Fibroblast of pulmonary artery (primary cell): ENCODE data around the gene GRAP2.

Source experiments
- DNase-seq: peaks from one replicate; pipeline ENCODE4 v3.0.0-alpha.2; 2010; ENCODE audit warnings: low read depth
- H3K4me3 ChIP-seq: replicated peaks from 2 replicates; pipeline ENCODE4 v1.5.1; 2011; ENCODE audit warnings: low read depth, mild to moderate bottlenecking, control low read depth, low read length, moderate library complexity
- CTCF ChIP-seq: IDR thresholded peaks from 2 replicates; pipeline ENCODE4 v1.5.1; 2011; ENCODE audit warnings: mild to moderate bottlenecking, control low read depth, low read length, inconsistent platforms; ENCODE audit errors: missing control alignments

The GRAP2 gene

GRCh38 chr22:39915295-39915726, 14.4 kb downstream of the GRAP2 start:
- TF ChIP-seq CTCF, result no peak
- DNase-seq, result no peak
- H3K4me3 ChIP-seq, result no peak overlapping the region

- TF ChIP-seq CTCF, result no peak
- H3K4me3 ChIP-seq, result no peak overlapping the region
- DNase-seq, result no peak
These were observed 15.6 kb downstream of the GRAP2 start for GRCh38 chr22:39916496-39916895.

- no peak for TF ChIP-seq CTCF
- no peak overlapping the region for H3K4me3 ChIP-seq
- DNase-seq, result no peak
These were observed 16.3 kb downstream of the GRAP2 start for GRCh38 chr22:39917197-39917643.

- no peak for TF ChIP-seq CTCF
- H3K4me3 ChIP-seq, result no peak overlapping the region
- peak; percentile 25 for DNase-seq
These were observed 17.1 kb downstream of the GRAP2 start for GRCh38 chr22:39917776-39918495.

- DNase-seq, result no peak
- no peak overlapping the region for H3K4me3 ChIP-seq
- no peak for TF ChIP-seq CTCF
These were observed 19.4 kb downstream of the GRAP2 start for GRCh38 chr22:39920134-39920743.

GRCh38 chr22:39923696-39924095, 22.8 kb downstream of the GRAP2 start:
- H3K4me3 ChIP-seq, result no peak overlapping the region
- TF ChIP-seq CTCF, result no peak
- DNase-seq, result no peak
